HEK293 (cell line): Measurements from ENCODE around the gene TMEM170B.

Experiments used
- CTCF ChIA-PET: fragments of 350-600 bp; formaldehyde crosslinking; extraction: SDS; loops from one replicate; lab custom pipeline; 2021; ENCODE audit warnings: antibody characterized with exemption; lab: Yijun Ruan, JAX
- POLR2A ChIA-PET: fragments of 300-600 bp; formaldehyde crosslinking; extraction: SDS; loops from one replicate; lab custom pipeline; 2020; ENCODE audit warnings: antibody characterized with exemption, inconsistent platforms; lab: Yijun Ruan, JAX
- H3K27ac ChIP-seq: fragments of 200-500 bp; sonication (Bioruptor generic); 2 replicates; pipeline ENCODE4 v1.5.1; 2014; ENCODE audit warnings: low read depth, low read length, control low read depth, inconsistent platforms; ENCODE audit errors: extremely low read depth
- H3K36me3 ChIP-seq, 2 experiments: fragments of 200-500 bp in 1 of 2; sonication (Bioruptor generic) in 1 of 2; 1 replicate in 1 of 2; 2 replicates in 1 of 2; pipeline ENCODE4 v1.5.1; 2014 to 2017; ENCODE audit warnings: inconsistent platforms in 2 of 2, low read length in 2 of 2; ENCODE audit not compliant: control insufficient read depth in 2 of 2, insufficient read depth in 1 of 2
- H3K4me1 ChIP-seq: fragments of 200-500 bp; sonication (Bioruptor generic); 2 replicates; pipeline ENCODE4 v1.5.1; 2014; ENCODE audit warnings: mild to moderate bottlenecking, low read length, inconsistent platforms; ENCODE audit not compliant: control insufficient read depth, insufficient read depth
- H3K4me3 ChIP-seq: 2 replicates; pipeline ENCODE4 v1.5.1; 2011; ENCODE audit warnings: low read depth, mild to moderate bottlenecking, control low read depth, low read length, moderate library complexity
- H3K9me3 ChIP-seq: fragments of 200-500 bp; sonication (Bioruptor generic); 2 replicates; pipeline ENCODE4 v1.5.1; 2014; ENCODE audit warnings: low read depth, low read length, inconsistent platforms; ENCODE audit not compliant: control insufficient read depth, insufficient read depth
- GFI1B ChIP-seq: fragments of 450-650 bp; formaldehyde crosslinking; IDR thresholded peaks from 2 replicates; pipeline ENCODE4 v1.5.1; 2016; ENCODE audit warnings: missing biosample characterization, missing genetic modification characterization
- GLIS1 ChIP-seq: fragments of 450-650 bp; formaldehyde crosslinking; IDR thresholded peaks from 2 replicates; pipeline ENCODE4 v1.5.1; 2016; ENCODE audit warnings: missing biosample characterization, missing genetic modification characterization
- OSR2 ChIP-seq: fragments of 450-650 bp; formaldehyde crosslinking; IDR thresholded peaks from 2 replicates; pipeline ENCODE4 v1.5.1; 2016; ENCODE audit warnings: missing biosample characterization, missing genetic modification characterization
- REST ChIP-seq: fragments of 450-650 bp; formaldehyde crosslinking; IDR thresholded peaks from 2 replicates; pipeline ENCODE4 v1.5.1; 2016; ENCODE audit warnings: missing biosample characterization, missing genetic modification characterization
- SCRT1 ChIP-seq: fragments of 450-650 bp; formaldehyde crosslinking; IDR thresholded peaks from 2 replicates; pipeline ENCODE4 v1.5.1; 2016; ENCODE audit warnings: missing biosample characterization, missing genetic modification characterization, borderline replicate concordance
- ZBTB7A ChIP-seq: fragments of 450-650 bp; formaldehyde crosslinking; IDR thresholded peaks from 2 replicates; pipeline ENCODE4 v1.5.1; 2016; ENCODE audit warnings: low read depth, missing biosample characterization, missing genetic modification characterization
- ZNF155 ChIP-seq: fragments of 450-650 bp; formaldehyde crosslinking; IDR thresholded peaks from 2 replicates; pipeline ENCODE4 v1.5.1; 2016; ENCODE audit warnings: missing biosample characterization, missing genetic modification characterization
- ZNF18 ChIP-seq: fragments of 450-650 bp; formaldehyde crosslinking; IDR thresholded peaks from 2 replicates; pipeline ENCODE4 v1.5.1; 2016; ENCODE audit warnings: missing biosample characterization, missing genetic modification characterization
- ZNF202 ChIP-seq: fragments of 450-650 bp; formaldehyde crosslinking; IDR thresholded peaks from 2 replicates; pipeline ENCODE4 v1.5.1; 2016; ENCODE audit warnings: missing biosample characterization, missing genetic modification characterization, borderline replicate concordance
- ZNF223 ChIP-seq: fragments of 450-650 bp; formaldehyde crosslinking; IDR thresholded peaks from 2 replicates; pipeline ENCODE4 v1.5.1; 2016; ENCODE audit warnings: missing biosample characterization, missing genetic modification characterization
- ZNF292 ChIP-seq: fragments of 450-650 bp; formaldehyde crosslinking; IDR thresholded peaks from 2 replicates; pipeline ENCODE4 v1.5.1; 2016; ENCODE audit warnings: low read depth, missing biosample characterization, missing genetic modification characterization, borderline replicate concordance
- ZNF423 ChIP-seq: fragments of 450-650 bp; formaldehyde crosslinking; IDR thresholded peaks from 2 replicates; pipeline ENCODE4 v1.5.1; 2016; ENCODE audit warnings: missing biosample characterization, missing genetic modification characterization
- ZNF530 ChIP-seq: fragments of 450-650 bp; formaldehyde crosslinking; IDR thresholded peaks from 2 replicates; pipeline ENCODE4 v1.5.1; 2016; ENCODE audit warnings: low read depth, missing biosample characterization, missing genetic modification characterization
- ZNF585B ChIP-seq: fragments of 450-650 bp; formaldehyde crosslinking; IDR thresholded peaks from 2 replicates; pipeline ENCODE4 v1.5.1; 2016; ENCODE audit warnings: missing biosample characterization, missing genetic modification characterization
- ZNF645 ChIP-seq: fragments of 450-650 bp; formaldehyde crosslinking; IDR thresholded peaks from 2 replicates; pipeline ENCODE4; 2016; ENCODE audit warnings: missing biosample characterization, missing genetic modification characterization
- ZNF791 ChIP-seq: fragments of 450-650 bp; formaldehyde crosslinking; IDR thresholded peaks from 2 replicates; pipeline ENCODE4 v1.5.1; 2016; ENCODE audit warnings: missing biosample characterization, missing genetic modification characterization
- ZSCAN18 ChIP-seq: fragments of 450-650 bp; formaldehyde crosslinking; IDR thresholded peaks from 2 replicates; pipeline ENCODE4 v1.5.1; 2016; ENCODE audit warnings: missing biosample characterization, missing genetic modification characterization
- ZSCAN23 ChIP-seq: fragments of 450-650 bp; formaldehyde crosslinking; IDR thresholded peaks from 2 replicates; pipeline ENCODE4 v1.5.1; 2016; ENCODE audit warnings: missing biosample characterization, missing genetic modification characterization

The TMEM170B gene

GRCh38 chr6:11494786-11495564, 42.6 kb upstream of the TMEM170B start (continued):
- no peak for TF ChIP-seq ZNF18 (tag by site-specific recombination)

- ChIA-PET CTCF (interaction anchor here (0.5 to 5.6 kb wide), 117 partner anchors 7 to 1565 kb away, joined by 3 to 110 read pairs (median 5); partner anchors contain the start of genes NEDD9 and SMIM13), POLR2A (interaction anchor here (0.7 to 2.1 kb wide), 2 partner anchors 226 to 350 kb away, joined by 3 to 8 read pairs; no protein-coding TSS in a partner anchor)
- H3K4me1 ChIP-seq: no peaks in the 10 kb centered on the region
- no peaks in the 10 kb centered on the region for H3K9me3 ChIP-seq
- no peak overlapping the region for H3K4me3 ChIP-seq
- H3K36me3 ChIP-seq: no peaks in the 10 kb centered on the region
- H3K27ac ChIP-seq: no peak overlapping the region
- TF ChIP-seq ZSCAN18 (tag by site-specific recombination) (no peak), ZBTB7A (tag by site-specific recombination) (no peak), GFI1B (tag by site-specific recombination) (no peak), ZSCAN23 (tag by site-specific recombination) (no peak), ZNF155 (no peak), OSR2 (no peak), SCRT1 (no peak), ZNF530 (tag by site-specific recombination) (no peak), ZNF585B (tag by site-specific recombination) (no peak), ZNF292 (no peak), ZNF791 (no peak), GLIS1 (no peak), REST (tag by site-specific recombination) (no peak), ZNF223 (tag by site-specific recombination) (no peak), ZNF423 (tag by site-specific recombination) (no peak), ZNF645 (tag by site-specific recombination) (no peak), ZNF202 (tag by site-specific recombination) (no peak)
Observed at GRCh38 chr6:11495565-11496145, 41.9 kb upstream of the TMEM170B start.
